H1 (cell line): Measurements from ENCODE around the gene SPON2. TPM values are rescaled to one million over a fixed set of nuclear protein-coding genes. Genes with fewer than 3 reads are reported as not detected.

ENCODE experiments used
- EZH2 ChIP-seq: fragments of 200-600 bp; sonication (generic); IDR thresholded peaks from 2 replicates; pipeline ENCODE4 v1.7.1; 2012; ENCODE audit warnings: low read depth, mild to moderate bottlenecking, moderate library complexity, low read length, inconsistent platforms; ENCODE audit not compliant: severe bottlenecking
- polyA plus RNA-seq, 7 experiments: library from polyadenylated mRNA; depleted of rRNA in 3 of 7; stranded (reverse) in 5 of 7; unstranded in 2 of 7; fragments of >200 nt in 5 of 7; fragments of 200-250 nt in 2 of 7; gene quantifications; 1 replicate in 5 of 7; 2 replicates in 1 of 7; 4 replicates in 1 of 7; pipeline versions ENCODE4 v1.2.1 to v1.2.3, GENCODE V29; 2011 to 2013; ENCODE audit warnings: missing spikeins in 2 of 7, mixed read lengths in 2 of 7
- total RNA-seq: library from RNA; stranded (reverse); fragmentation: NEBNext Ultra II Directional; extraction: Animal tissue kit (Norgen Biotek cat#: 25700); gene quantifications from 2 replicates; pipeline ENCODE4 v1.2.1, GENCODE V29; 2021

SPON2 gene
- total and polyA plus RNA-seq, 2 of the 8 experiments (the other 6 are each of a cell fraction or from before 2014, with no cell fraction given), result 2.8 to 3.2 TPM

DNA sequence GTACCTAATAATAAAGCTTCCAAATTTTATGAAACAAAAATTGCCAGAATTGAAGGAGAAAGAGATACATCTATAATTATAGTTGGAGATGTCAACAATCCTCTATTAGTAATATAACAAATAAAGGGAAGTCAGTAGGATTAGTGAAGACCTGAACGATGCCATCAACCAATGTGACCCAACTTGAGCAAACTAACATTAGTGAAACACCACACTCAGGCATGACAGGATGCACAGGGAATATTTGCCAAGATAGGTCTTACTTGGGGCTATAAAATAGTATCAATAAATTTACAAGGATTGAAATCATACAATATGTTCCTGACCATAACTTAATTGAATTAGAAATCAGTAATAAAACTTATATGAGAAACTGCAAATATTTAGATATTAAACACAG is 12.0 kb downstream of the SPON2 start (continued):
- TF ChIP-seq EZH2, result no peak
